GM19025 (cell line): ENCODE measurements around the gene KCNQ2.

ENCODE experiments used
- ATAC-seq: cut with Tn5 transposase; IDR thresholded peaks from one replicate; pipeline ENCODE4 v1.9.1; 2021; ENCODE audit warnings: mild to moderate bottlenecking, low read depth, moderate library complexity; ENCODE audit not compliant: unreplicated experiment

The KCNQ2 gene

GRCh38 chr20:63502671-63503172 lies 30.3 kb upstream of the KCNQ2 start:
- no peak for ATAC-seq

- ATAC-seq, result no peak
Observed at GRCh38 chr20:63501818-63502670, 29.6 kb upstream of the KCNQ2 start.

- no peak for ATAC-seq
Observed at GRCh38 chr20:63500902-63501817, 28.7 kb upstream of the KCNQ2 start.

- no peak for ATAC-seq
Observed at GRCh38 chr20:63500151-63500901, 27.9 kb upstream of the KCNQ2 start.

GRCh38 chr20:63499338-63499969 lies 27.0 kb upstream of the KCNQ2 start:
- no peak for ATAC-seq

- ATAC-seq, result no peak
Observed at GRCh38 chr20:63498960-63499337, 26.5 kb upstream of the KCNQ2 start, which contains the start of gene EEF1A2. EEF1A2 (minus strand) TSS chr20:63499083; CDS start chr20:63497763, 1,320 bp downstream.

- ATAC-seq, result no peak
Observed at GRCh38 chr20:63497946-63498935, 25.8 kb upstream of the KCNQ2 start.

- no peak for ATAC-seq
Observed at GRCh38 chr20:63497138-63497945, 24.9 kb upstream of the KCNQ2 start.

GRCh38 chr20:63496596-63497120 lies 24.2 kb upstream of the KCNQ2 start:
- no peak for ATAC-seq

- ATAC-seq, result no peak
Observed at GRCh38 chr20:63495741-63496595, 23.5 kb upstream of the KCNQ2 start.

- ATAC-seq, result no peak
Observed at GRCh38 chr20:63495167-63495720, 22.8 kb upstream of the KCNQ2 start.

GRCh38 chr20:63494420-63495166 lies 22.1 kb upstream of the KCNQ2 start:
- no peak for ATAC-seq

- ATAC-seq, result no peak
Observed at GRCh38 chr20:63494084-63494419, 21.6 kb upstream of the KCNQ2 start.

- no peak for ATAC-seq
Observed at GRCh38 chr20:63493563-63494020, 21.1 kb upstream of the KCNQ2 start.

- ATAC-seq, result no peak
Observed at GRCh38 chr20:63492982-63493381, 20.5 kb upstream of the KCNQ2 start.

GRCh38 chr20:63492518-63492917 lies 20.1 kb upstream of the KCNQ2 start:
- no peak for ATAC-seq
